Thyroid gland (tissue), 4 donors: Measurements from ENCODE around the gene OBSL1. TPM values are rescaled to one million over a fixed set of nuclear protein-coding genes. Genes with fewer than 3 reads are reported as not detected.

ENCODE experiments used
- DNase-seq, 2 donors: peaks; one replicate each; pipeline ENCODE4 v3.0.0-alpha.2; 2019
- H3K27ac ChIP-seq, 3 donors: fragments of 200-600 bp; sonication (generic); 1 replicate in 2 of 3; 2 replicates in 1 of 3; pipeline ENCODE4 v1.5.1; 2016 to 2019; ENCODE audit warnings: mild to moderate bottlenecking in 1 of 3, moderate library complexity in 1 of 3
- H3K27me3 ChIP-seq: fragments of 200-600 bp; sonication (generic); one replicate; pipeline ENCODE4 v1.5.1; 2019
- H3K36me3 ChIP-seq, 2 donors: fragments of 200-600 bp; sonication (generic); one replicate each; pipeline ENCODE4 v1.5.1; 2016 to 2019
- H3K4me1 ChIP-seq, 2 donors: fragments of 200-600 bp; sonication (generic); one replicate each; pipeline ENCODE4 v1.5.1; 2017 to 2019
- H3K4me3 ChIP-seq, 3 donors: fragments of 200-600 bp; sonication (generic); replicated peaks in 1 of 3; 1 replicate in 2 of 3; 2 replicates in 1 of 3; pipeline ENCODE4 v1.5.1; 2016; ENCODE audit warnings: mild to moderate bottlenecking in 1 of 3
- H3K9me3 ChIP-seq: fragments of 200-600 bp; sonication (generic); one replicate; pipeline ENCODE4 v1.5.1; 2017
- POLR2A ChIP-seq, 2 donors: fragments of 450-650 bp; IDR thresholded peaks; one replicate each; pipeline ENCODE4 v1.6.1; 2017; ENCODE audit warnings: antibody characterized with exemption in 2 of 2, mild to moderate bottlenecking in 2 of 2, moderate library complexity in 1 of 2
- WGBS, 2 donors: methylation state at CpG; one replicate each; pipeline ENCODE4 v1.1.5; 2017; 5-methylcytosine and 5-hydroxymethylcytosine counted together
- intact Hi-C: fragments of 100-400 bp; cut with DNase I; formaldehyde crosslinking; loops from one replicate; pipeline ENCODE4 v1.15.1; 2023
- total RNA-seq, 4 donors: library from RNA; depleted of rRNA; stranded (reverse); fragments of >200 nt; gene quantifications; one replicate each; pipeline ENCODE4 v1.2.3, GENCODE V29; 2016
- TF ChIP-seq, protein P1 (sequence below), 6 experiments: fragments of 200-600 bp in 3 of 6; fragments of 450-650 bp in 3 of 6; sonication (generic) in 3 of 6; IDR thresholded peaks; one replicate each; pipeline ENCODE4 v1.5.1; 2016 to 2019; ENCODE audit warnings: antibody characterized with exemption in 6 of 6, mild to moderate bottlenecking in 2 of 6, inconsistent platforms in 1 of 6, moderate library complexity in 1 of 6

The OBSL1 gene
- total RNA-seq, 4 donors from 2014 or later, result 142 to 200 (median 170) TPM

DNA sequence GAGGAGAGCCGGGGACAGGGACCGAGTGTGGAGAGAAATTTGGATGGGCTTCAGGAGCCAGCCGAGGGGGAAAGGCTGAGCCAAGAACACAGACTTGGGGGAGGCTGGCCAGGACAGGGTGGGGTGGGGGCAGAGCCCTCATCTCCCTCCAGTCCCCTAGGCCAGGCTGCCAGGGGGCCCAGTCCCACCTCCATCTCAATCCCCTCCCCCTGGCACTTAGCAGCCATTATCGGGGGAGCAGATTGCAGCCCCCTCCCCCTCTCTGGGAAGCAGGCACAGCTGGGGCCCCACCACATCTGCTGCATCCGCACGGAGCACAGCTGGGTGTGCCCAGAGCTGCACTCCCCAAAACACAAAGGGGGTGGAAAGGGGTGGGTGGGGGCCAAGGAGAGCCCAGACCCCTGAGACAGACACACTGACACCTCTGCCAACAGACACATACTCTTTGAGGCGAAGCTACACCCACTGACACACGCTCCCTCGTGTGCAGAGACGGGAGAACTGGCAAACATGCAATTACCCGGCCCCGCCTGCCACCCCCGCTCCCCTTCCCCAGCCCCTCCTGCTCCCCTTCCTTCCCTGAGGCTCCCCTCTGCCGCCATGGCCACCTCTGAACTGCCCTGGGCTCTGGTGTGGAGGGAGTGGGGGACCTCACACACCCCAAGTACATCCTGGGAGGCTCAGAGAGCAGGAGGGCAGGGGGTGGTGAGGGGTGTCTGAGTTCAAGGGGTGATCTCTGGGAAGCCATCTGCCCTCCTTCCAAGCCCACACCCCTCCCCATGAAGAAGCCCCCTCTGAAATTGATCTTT is 62.2 kb downstream of the OBSL1 start:
- no peak overlapping the region for H3K4me3 ChIP-seq
- peaks cover 20 to 27% of the 10 kb centered on the region in 2 donors for H3K36me3 ChIP-seq
- H3K9me3 ChIP-seq, result no peaks in the 10 kb centered on the region
- H3K27me3 ChIP-seq, result peaks cover 3% of the 10 kb centered on the region
- intact Hi-C loops, result no loop called here
- no peak for DNase-seq
- H3K27ac ChIP-seq, result no peak overlapping the region
- H3K4me1 ChIP-seq, result peaks cover 11 to 19% of the 10 kb centered on the region in 2 donors
- TF ChIP-seq POLR2A (IDR thresholded peaks at IDR 0.05), result no peak
- TF ChIP-seq, protein P1, sequence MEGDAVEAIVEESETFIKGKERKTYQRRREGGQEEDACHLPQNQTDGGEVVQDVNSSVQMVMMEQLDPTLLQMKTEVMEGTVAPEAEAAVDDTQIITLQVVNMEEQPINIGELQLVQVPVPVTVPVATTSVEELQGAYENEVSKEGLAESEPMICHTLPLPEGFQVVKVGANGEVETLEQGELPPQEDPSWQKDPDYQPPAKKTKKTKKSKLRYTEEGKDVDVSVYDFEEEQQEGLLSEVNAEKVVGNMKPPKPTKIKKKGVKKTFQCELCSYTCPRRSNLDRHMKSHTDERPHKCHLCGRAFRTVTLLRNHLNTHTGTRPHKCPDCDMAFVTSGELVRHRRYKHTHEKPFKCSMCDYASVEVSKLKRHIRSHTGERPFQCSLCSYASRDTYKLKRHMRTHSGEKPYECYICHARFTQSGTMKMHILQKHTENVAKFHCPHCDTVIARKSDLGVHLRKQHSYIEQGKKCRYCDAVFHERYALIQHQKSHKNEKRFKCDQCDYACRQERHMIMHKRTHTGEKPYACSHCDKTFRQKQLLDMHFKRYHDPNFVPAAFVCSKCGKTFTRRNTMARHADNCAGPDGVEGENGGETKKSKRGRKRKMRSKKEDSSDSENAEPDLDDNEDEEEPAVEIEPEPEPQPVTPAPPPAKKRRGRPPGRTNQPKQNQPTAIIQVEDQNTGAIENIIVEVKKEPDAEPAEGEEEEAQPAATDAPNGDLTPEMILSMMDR (IDR thresholded peaks at IDR 0.05), result no peak
- 14 to 39% methylated on average over 3 to 9 of the region's 14 CpGs for WGBS, 2 donors

DNA sequence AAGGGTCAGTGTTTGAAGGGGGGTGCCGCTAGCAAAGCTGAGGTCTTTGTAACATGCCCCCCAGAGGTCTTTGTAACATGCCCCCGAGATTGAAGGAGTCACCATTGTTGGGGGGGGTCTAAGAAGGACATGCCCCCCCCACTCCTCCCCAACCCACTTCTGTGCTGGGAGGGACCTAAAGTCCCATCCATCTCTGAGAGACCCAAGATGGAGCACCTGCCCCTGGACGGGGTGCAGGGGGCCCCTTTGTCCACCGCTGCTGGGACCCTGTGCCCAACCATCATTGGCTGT is 63.0 kb downstream of the OBSL1 start:
- TF ChIP-seq, protein P1 (IDR thresholded peaks at IDR 0.05), result no peak
- TF ChIP-seq POLR2A (IDR thresholded peaks at IDR 0.05), result no peak
- Histone ChIP-seq H3K27me3 (no peaks in the 10 kb centered on the region), H3K4me3 (no peak overlapping the region), H3K27ac (no peak overlapping the region), H3K36me3 (peaks cover 24 to 32% of the 10 kb centered on the region in 2 donors), H3K9me3 (no peaks in the 10 kb centered on the region), H3K4me1 (peaks cover 11 to 15% of the 10 kb centered on the region in 2 donors)
- WGBS, 2 donors, result 58 to 86% methylated on average over 2 to 3 of the region's 4 CpGs
- DNase-seq, result no peak
- intact Hi-C loops, result no loop called here

DNA sequence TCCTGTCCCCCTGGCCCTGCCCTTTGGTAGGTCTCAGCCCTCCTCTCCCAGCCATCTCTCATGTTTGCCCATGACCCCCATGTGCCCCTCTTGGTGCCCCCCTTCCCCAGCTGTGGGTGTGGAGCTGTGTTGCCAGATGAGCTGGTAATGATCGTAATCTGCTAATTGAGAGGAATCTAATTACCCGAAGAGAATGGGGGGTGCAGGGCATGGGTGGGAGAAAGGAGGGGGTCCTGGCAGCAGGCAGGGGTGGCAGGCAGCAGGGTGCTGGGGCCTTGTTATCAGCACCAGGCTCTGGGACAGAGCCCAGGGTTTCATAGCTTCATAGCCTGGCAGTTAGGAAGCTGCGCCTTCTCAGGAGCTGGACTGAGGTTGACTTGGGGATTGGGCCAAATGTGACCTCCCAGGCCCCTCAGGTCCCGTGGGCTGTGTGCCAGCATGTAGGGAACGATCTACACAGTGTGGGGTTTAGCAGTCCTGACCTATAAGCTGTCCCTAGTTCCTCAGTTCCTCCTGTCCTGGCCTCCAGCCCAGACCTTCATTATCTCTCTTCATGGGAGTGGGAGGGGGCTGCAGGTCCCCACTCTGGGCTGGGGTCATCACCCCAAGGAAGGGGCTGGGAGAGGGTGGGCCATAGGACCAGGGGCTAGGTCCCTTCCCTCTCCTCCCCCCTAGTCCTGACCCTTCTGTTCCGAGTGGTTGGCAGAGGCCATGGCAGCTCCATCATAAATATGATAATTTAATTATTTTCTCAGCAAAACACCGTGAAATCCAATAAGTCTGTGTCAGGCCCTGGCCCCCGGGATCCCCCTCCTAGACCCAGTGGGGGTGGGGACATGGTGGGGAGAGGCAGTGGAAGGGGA is 63.5 kb downstream of the OBSL1 start:
- 59 to 83% methylated on average over 7 to 8 of the region's 8 CpGs for WGBS, 2 donors
- Histone ChIP-seq H3K27ac (no peak overlapping the region), H3K4me3 (no peak overlapping the region), H3K9me3 (no peaks in the 10 kb centered on the region), H3K4me1 (peaks cover 11 to 15% of the 10 kb centered on the region in 2 donors), H3K27me3 (no peaks in the 10 kb centered on the region), H3K36me3 (peaks cover 24 to 32% of the 10 kb centered on the region in 2 donors)
- DNase-seq, result no peak
- intact Hi-C loops, result no loop called here
- no peak for TF ChIP-seq POLR2A (IDR thresholded peaks at IDR 0.05)
- TF ChIP-seq, protein P1 (IDR thresholded peaks at IDR 0.05), result no peak

DNA sequence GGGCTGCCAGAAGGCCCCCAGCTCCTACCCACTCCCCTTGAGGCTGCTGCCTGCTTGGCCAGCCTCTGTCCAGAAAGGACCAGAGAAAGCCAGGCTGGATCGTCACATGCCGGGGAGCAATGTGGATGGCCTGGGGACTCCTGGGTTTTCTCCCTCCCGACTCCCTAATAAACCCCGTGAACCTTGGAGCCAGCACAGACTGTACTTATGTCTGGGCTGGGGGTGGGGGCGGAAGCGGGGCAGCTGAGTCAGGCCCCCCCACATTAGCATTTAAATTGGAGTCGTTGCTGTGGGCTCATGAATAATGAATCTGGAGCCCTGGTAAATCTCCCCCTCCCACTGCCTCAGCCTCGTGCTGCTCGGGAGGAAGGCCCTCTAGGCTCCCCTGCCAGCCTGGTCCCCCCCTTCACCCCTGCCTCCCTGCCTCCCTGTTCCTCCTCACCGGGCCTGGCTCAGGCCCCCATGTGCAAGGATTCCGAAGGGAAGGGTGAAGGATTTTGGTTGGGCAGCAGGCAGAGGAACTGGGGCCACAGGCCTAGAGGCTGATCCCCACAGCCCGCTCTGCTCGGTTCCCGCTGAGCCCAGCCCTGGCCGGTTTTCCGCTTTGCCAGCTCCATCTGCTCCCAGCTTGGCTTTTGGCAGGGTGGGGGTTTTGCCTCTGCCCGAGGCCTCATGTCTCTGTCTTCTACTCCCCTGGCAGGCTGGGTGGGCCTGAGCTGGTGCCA is 64.4 kb downstream of the OBSL1 start:
- no peak for DNase-seq
- Histone ChIP-seq H3K4me1 (peaks cover 11 to 15% of the 10 kb centered on the region in 2 donors), H3K27me3 (no peaks in the 10 kb centered on the region), H3K36me3 (peaks cover 24 to 32% of the 10 kb centered on the region in 2 donors), H3K9me3 (no peaks in the 10 kb centered on the region), H3K27ac (no peak overlapping the region), H3K4me3 (no peak overlapping the region)
- 80 to 83% methylated on average over 12 to 16 of the region's 17 CpGs for WGBS, 2 donors
- intact Hi-C loops, result no loop called here
- TF ChIP-seq, protein P1 (IDR thresholded peaks at IDR 0.05), result no peak
